OCI-LY7 (cell line): ENCODE results near the gene LRRC23. TPM values are rescaled to one million over a fixed set of nuclear protein-coding genes. Genes with fewer than 3 reads are reported as not detected.

ENCODE experiments used
- BruUV-seq: library from RNA; stranded (reverse); fragments of 400-500 nt; replicated peaks from 2 replicates; lab custom pipeline; 2021; lab: Mats Ljungman, UMichigan
- CTCF ChIA-PET: fragments of 300-600 bp; sonication (Branson Sonifier 250); formaldehyde crosslinking; loops from one replicate; lab custom pipeline; 2022; ENCODE audit warnings: antibody characterized with exemption; ENCODE audit not compliant: unreplicated experiment; lab: Charles Lee
- POLR2A ChIA-PET: fragments of 300-600 bp; sonication (Branson Sonifier 250); formaldehyde crosslinking; loops from one replicate; lab custom pipeline; 2022; ENCODE audit warnings: antibody characterized with exemption; lab: Charles Lee
- DNase-seq: peaks from one replicate; pipeline ENCODE4 v3.0.0-alpha.2; 2015; ENCODE audit warnings: low spot score
- H2AFZ ChIP-seq: fragments of 200-600 bp; sonication (generic), shearing (Covaris generic); 2 replicates; pipeline ENCODE4 v1.6.1; 2014; ENCODE audit warnings: mild to moderate bottlenecking, antibody characterized with exemption, low read length, moderate library complexity
- H3K27ac ChIP-seq: fragments of 200-600 bp; sonication (generic); 2 replicates; pipeline ENCODE4 v1.5.1; 2014; ENCODE audit warnings: mixed run types, low read depth, mild to moderate bottlenecking, moderate library complexity, low read length, inconsistent platforms; ENCODE audit not compliant: poor library complexity, severe bottlenecking
- H3K36me3 ChIP-seq: fragments of 200-600 bp; sonication (generic); 2 replicates; pipeline ENCODE4 v1.6.1; 2014; ENCODE audit warnings: mild to moderate bottlenecking, antibody characterized with exemption, low read length, moderate library complexity, mixed read lengths; ENCODE audit not compliant: insufficient read depth
- H3K4me1 ChIP-seq: fragments of 200-600 bp; sonication (generic); 2 replicates; pipeline ENCODE4 v1.5.1; 2014; ENCODE audit warnings: mild to moderate bottlenecking, low read length; ENCODE audit not compliant: insufficient read depth, poor library complexity, severe bottlenecking
- H3K4me2 ChIP-seq: fragments of 200-600 bp; sonication (generic); 2 replicates; pipeline ENCODE4 v1.6.1; 2014; ENCODE audit warnings: mild to moderate bottlenecking, low read length
- H3K4me3 ChIP-seq: fragments of 200-600 bp; sonication (generic); 2 replicates; pipeline ENCODE4 v1.5.1; 2014; ENCODE audit warnings: mild to moderate bottlenecking, low read depth, low read length; ENCODE audit not compliant: poor library complexity, severe bottlenecking
- H3K79me2 ChIP-seq: fragments of 200-600 bp; sonication (generic); 2 replicates; pipeline ENCODE4 v1.6.1; 2016; ENCODE audit warnings: low read depth, mild to moderate bottlenecking, low read length, moderate library complexity, mixed read lengths; ENCODE audit not compliant: insufficient read depth
- H3K9me2 ChIP-seq: fragments of 200-600 bp; sonication (generic); 2 replicates; pipeline ENCODE4 v1.6.1; 2016; ENCODE audit warnings: mild to moderate bottlenecking, low read length, mixed read lengths; ENCODE audit not compliant: insufficient read depth
- H3K9me3 ChIP-seq: fragments of 200-600 bp; sonication (generic); 2 replicates; pipeline ENCODE4 v1.6.1; 2014; ENCODE audit warnings: mild to moderate bottlenecking, mixed run types, low read length, mixed read lengths
- H4K20me1 ChIP-seq: fragments of 200-600 bp; sonication (generic); 2 replicates; pipeline ENCODE4 v1.6.1; 2014; ENCODE audit warnings: mild to moderate bottlenecking, antibody characterized with exemption, low read length, moderate library complexity, mixed read lengths; ENCODE audit not compliant: insufficient read depth
- CTCF ChIP-seq: fragments of 200-600 bp; sonication (generic); conservative IDR thresholded peaks from 2 replicates; pipeline ENCODE4 v1.5.1; 2014; ENCODE audit warnings: mild to moderate bottlenecking, antibody characterized with exemption, low read length, moderate library complexity, mixed read lengths
- EZH2phosphoT487 ChIP-seq: fragments of 200-600 bp; sonication (generic); IDR thresholded peaks from 2 replicates; pipeline ENCODE4 v1.6.1; 2018; ENCODE audit warnings: low read depth, borderline replicate concordance, mild to moderate bottlenecking, mixed run types, antibody characterized with exemption, low read length, moderate library complexity, mixed read lengths
- intact Hi-C: fragments of 100-400 bp; cut with micrococcal nuclease; formaldehyde crosslinking; loops from one replicate; pipeline ENCODE4 v1.10.0; 2022; ENCODE audit not compliant: unreplicated experiment
- total RNA-seq, 2 experiments: library from RNA; depleted of rRNA in 1 of 2; stranded (reverse); fragments of >200 nt in 1 of 2; shearing (Covaris generic) in 1 of 2; gene quantifications; 2 replicates each; pipeline ENCODE4 v1.2.3, GENCODE V29; 2014 to 2022

The LRRC23 gene
- total RNA-seq, 2 experiments from 2014 or later, result 17.7 to 19.8 TPM

- Histone ChIP-seq H3K79me2 (no peaks in the 10 kb centered on the region), H3K9me3 (no peaks in the 10 kb centered on the region), H2AFZ (no peak within 1 kb of the TSS), H3K4me1 (peaks cover 32% of the 10 kb centered on the region), H3K4me3 (peak within 1 kb of the TSS; percentile 58), H3K27ac (no peak within 1 kb of the TSS), H4K20me1 (no peaks in the 10 kb centered on the region), H3K9me2 (no peaks in the 10 kb centered on the region), H3K36me3 (no peaks in the 10 kb centered on the region), H3K4me2 (peak within 1 kb of the TSS; percentile 67)
- TF ChIP-seq EZH2phosphoT487 (peak; percentile 78; the same call in 1 of the 2 replicates), CTCF (no peak)
- DNase-seq, result no peak
- ChIA-PET POLR2A (interaction anchor here (0.6 kb wide), 1 partner anchor 166 kb away, joined by 3 read pairs; no protein-coding TSS in a partner anchor), CTCF (no interaction called here)
- intact Hi-C loops, result no loop called here
- BruUV-seq, result no TSS peak
Observed at GRCh38 chr12:6927379-6928021, 22.9 kb downstream of the LRRC23 start, which contains the start of gene ATN1. Gene ATN1, plus strand, starts transcription at chr12:6927959. Its CDS starts 6,043 bp downstream, at chr12:6934002.

- POLR2A ChIA-PET, result interaction anchor here (0.6 kb wide), 1 partner anchor 20 kb away, joined by 3 read pairs; no protein-coding TSS in a partner anchor
- BruUV-seq, result no TSS peak
- H3K36me3 ChIP-seq, result no peaks in the 10 kb centered on the region
- DNase-seq, result no peak
- peaks cover 27% of the 10 kb centered on the region for H3K4me1 ChIP-seq
- no peaks in the 10 kb centered on the region for H3K9me3 ChIP-seq
- H4K20me1 ChIP-seq, result no peaks in the 10 kb centered on the region
- H3K9me2 ChIP-seq, result no peaks in the 10 kb centered on the region
- no peak overlapping the region for H3K27ac ChIP-seq
- H2AFZ ChIP-seq, result no peak overlapping the region
- no peaks in the 10 kb centered on the region for H3K79me2 ChIP-seq
- no peak for TF ChIP-seq CTCF
- TF ChIP-seq EZH2phosphoT487, result no peak
- H3K4me3 ChIP-seq, result no peak overlapping the region
- no peak overlapping the region for H3K4me2 ChIP-seq
- intact Hi-C loops, result no loop called here
- CTCF ChIA-PET, result no interaction called here
Observed at GRCh38 chr12:6928022-6928702, 23.5 kb downstream of the LRRC23 start.
